GM18498 (cell line): ENCODE results near the gene GLI1.
"Not testable (repeated sequence)": the region's sequence is repeated elsewhere in the genome, so short reads cannot be mapped to it uniquely, and the experiment has no call there.

ENCODE experiments used
- ATAC-seq: cut with Tn5 transposase; IDR thresholded peaks from one replicate; pipeline ENCODE4 v1.9.1; 2021; ENCODE audit warnings: mild to moderate bottlenecking, moderate library complexity; ENCODE audit not compliant: unreplicated experiment

Gene GLI1

GRCh38 chr12:57441393-57441792 lies 18.2 kb upstream of the GLI1 start:
- not testable (repeated sequence) for ATAC-seq

DNA sequence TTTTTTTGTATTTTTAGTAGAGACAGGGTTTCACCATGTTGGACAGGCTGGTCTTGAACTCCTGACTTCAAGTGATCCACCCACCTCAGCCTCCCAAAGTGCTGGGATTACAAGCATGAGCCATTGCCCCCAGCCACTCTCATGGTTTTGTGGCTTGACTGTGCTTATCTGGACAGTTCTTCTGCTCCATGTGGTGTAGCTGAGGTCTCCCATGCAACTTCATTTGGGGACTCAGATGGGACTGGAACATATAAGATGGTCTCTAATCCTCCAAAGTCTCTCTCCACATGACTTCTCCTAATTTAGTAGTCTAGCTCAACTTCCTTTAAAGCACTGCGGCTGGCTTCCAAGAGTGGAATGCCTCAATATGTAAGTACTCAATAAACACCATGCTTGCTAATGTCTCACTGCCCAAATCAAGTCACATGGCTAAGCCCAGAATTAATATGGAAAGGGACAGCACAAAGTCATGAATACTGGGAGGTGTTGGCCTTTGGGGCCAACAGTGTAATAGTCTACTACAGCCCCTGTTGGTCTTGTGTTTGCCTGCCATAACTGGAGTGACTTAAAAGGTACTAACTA lies 17.6 kb upstream of the GLI1 start:
- ATAC-seq = no peak

- ATAC-seq = not testable (repeated sequence)
Observed at GRCh38 chr12:57444337-57444736, 15.2 kb upstream of the GLI1 start.

DNA sequence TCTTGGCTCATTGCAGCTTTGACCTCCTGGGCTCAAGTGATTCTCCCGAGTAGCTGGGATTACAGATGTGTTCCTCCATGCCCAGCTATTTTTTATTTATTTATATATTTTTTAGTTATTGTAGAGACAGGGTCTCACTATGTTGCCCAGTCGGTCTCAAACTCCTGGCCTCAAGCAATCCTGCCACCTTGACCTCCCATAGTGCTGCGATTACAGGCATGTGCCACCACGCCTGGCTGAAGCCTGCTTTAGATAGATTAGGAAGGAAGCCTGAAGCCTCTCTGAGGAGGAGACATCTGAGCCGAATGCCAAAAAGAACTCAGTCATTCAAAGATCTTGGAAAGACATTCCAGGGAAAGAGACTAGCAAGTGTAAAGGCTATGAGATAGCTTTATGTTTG lies 14.8 kb upstream of the GLI1 start:
- no peak for ATAC-seq

- ATAC-seq = no peak
Observed at GRCh38 chr12:57446292-57446960, 13.2 kb upstream of the GLI1 start.

DNA sequence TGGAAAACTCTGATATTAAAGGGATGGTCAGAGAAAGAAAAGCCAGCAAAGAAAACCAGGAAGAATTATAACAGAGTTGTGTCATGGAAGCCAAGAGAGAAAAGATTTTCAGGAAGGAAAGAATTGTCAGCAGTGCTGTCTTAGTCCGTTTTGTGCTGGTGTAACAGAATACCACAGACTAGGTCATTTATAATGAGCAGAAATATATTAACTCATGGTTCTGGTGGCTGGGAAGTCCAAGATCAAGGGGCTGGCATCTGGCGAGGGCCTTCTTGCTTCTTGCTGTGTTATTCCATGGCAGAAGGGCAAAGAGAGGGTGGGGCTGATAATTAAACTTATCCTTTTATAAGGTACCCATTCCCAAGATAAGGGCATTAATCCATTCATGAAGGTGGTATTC lies 10.9 kb upstream of the GLI1 start:
- no peak for ATAC-seq

GRCh38 chr12:57449375-57449774 lies 10.2 kb upstream of the GLI1 start:
- ATAC-seq = no peak

GRCh38 chr12:57450057-57450456 lies 9.5 kb upstream of the GLI1 start:
- no peak for ATAC-seq

DNA sequence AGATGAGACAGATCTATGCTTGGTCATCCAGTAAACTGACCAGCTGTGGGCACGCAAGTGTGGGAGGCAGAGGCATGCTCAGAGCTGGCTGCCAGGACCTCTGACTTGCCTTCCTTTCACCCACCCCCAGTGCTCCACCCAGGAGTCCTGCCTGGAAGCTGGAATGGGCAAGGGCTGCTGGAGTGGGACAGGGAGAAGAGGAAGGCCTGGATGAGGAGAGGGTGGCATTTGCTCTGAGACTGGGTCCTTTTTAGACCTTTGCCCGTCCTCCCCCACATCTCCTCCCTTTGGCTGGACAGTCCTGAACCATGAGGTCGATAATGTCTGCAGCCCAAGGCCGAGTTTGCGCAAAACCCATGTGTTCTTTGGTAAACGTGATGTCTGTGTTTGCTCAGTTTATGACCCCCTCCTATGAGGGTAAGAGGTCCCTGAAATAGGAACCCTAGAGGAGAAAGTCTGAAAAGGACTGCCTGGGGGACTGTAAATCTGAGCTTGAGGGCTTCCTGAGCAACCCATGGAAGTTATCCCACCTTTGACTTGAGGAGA lies 8.3 kb upstream of the GLI1 start:
- no peak for ATAC-seq

GRCh38 chr12:57452181-57452936 lies 7.2 kb upstream of the GLI1 start:
- peak; percentile 8 for ATAC-seq

- peak; percentile 70 for ATAC-seq
Observed at GRCh38 chr12:57452937-57453509, 6.6 kb upstream of the GLI1 start.

DNA sequence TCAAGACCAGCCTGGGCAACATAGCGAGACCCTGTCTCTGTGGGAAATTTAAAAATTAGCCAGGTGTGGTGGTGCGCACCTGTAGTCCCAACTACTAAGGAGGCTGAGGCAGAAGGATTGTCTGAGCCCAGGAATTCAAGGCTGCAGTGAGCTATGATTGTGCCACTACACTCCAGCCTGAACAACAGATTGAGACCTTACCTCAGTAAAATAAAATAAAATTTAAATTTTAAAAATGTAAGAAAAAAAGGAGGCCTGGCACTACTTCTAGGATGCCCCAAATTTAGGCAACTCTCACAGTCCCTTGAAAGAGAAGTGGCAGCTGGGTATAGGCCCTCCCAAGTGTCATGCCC lies 5.4 kb upstream of the GLI1 start:
- no peak for ATAC-seq

- ATAC-seq = no peak
Observed at GRCh38 chr12:57454566-57455373, 4.8 kb upstream of the GLI1 start, which contains the start of gene INHBE. Gene INHBE, plus strand, starts transcription at chr12:57455307. Its CDS starts 230 bp downstream, at chr12:57455537.

DNA sequence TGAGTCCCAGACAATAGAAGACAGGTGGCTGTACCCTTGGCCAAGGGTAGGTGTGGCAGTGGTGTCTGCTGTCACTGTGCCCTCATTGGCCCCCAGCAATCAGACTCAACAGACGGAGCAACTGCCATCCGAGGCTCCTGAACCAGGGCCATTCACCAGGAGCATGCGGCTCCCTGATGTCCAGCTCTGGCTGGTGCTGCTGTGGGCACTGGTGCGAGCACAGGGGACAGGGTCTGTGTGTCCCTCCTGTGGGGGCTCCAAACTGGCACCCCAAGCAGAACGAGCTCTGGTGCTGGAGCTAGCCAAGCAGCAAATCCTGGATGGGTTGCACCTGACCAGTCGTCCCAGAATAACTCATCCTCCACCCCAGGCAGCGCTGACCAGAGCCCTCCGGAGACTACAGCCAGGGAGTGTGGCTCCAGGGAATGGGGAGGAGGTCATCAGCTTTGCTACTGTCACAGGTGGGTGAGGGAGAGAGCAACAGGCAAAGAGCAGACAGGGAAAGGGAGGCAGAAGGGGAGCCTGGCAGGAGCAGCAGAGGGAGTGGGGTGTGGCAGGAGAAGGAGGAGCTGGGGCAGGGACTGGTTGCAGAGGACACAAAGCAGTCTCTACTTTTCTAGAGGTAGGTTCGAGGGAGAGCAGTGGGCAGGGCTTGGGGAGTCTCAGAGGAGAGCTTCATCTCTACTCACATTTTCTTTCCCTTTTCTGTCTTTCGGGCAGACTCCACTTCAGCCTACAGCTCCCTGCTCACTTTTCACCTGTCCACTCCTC lies 4.0 kb upstream of the GLI1 start:
- ATAC-seq = no peak

DNA sequence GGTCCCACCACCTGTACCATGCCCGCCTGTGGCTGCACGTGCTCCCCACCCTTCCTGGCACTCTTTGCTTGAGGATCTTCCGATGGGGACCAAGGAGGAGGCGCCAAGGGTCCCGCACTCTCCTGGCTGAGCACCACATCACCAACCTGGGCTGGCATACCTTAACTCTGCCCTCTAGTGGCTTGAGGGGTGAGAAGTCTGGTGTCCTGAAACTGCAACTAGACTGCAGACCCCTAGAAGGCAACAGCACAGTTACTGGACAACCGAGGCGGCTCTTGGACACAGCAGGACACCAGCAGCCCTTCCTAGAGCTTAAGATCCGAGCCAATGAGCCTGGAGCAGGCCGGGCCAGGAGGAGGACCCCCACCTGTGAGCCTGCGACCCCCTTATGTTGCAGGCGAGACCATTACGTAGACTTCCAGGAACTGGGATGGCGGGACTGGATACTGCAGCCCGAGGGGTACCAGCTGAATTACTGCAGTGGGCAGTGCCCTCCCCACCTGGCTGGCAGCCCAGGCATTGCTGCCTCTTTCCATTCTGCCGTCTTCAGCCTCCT lies 3.4 kb upstream of the GLI1 start:
- ATAC-seq = peak; percentile 34

DNA sequence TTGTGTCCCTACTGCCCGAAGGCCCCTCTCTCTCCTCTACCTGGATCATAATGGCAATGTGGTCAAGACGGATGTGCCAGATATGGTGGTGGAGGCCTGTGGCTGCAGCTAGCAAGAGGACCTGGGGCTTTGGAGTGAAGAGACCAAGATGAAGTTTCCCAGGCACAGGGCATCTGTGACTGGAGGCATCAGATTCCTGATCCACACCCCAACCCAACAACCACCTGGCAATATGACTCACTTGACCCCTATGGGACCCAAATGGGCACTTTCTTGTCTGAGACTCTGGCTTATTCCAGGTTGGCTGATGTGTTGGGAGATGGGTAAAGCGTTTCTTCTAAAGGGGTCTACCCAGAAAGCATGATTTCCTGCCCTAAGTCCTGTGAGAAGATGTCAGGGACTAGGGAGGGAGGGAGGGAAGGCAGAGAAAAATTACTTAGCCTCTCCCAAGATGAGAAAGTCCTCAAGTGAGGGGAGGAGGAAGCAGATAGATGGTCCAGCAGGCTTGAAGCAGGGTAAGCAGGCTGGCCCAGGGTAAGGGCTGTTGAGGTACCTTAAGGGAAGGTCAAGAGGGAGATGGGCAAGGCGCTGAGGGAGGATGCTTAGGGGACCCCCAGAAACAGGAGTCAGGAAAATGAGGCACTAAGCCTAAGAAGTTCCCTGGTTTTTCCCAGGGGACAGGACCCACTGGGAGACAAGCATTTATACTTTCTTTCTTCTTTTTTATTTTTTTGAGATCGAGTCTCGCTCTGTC lies 2.7 kb upstream of the GLI1 start:
- ATAC-seq = no peak

GRCh38 chr12:57458665-57459054 lies 925 bp upstream of the GLI1 start:
- ATAC-seq = no peak

DNA sequence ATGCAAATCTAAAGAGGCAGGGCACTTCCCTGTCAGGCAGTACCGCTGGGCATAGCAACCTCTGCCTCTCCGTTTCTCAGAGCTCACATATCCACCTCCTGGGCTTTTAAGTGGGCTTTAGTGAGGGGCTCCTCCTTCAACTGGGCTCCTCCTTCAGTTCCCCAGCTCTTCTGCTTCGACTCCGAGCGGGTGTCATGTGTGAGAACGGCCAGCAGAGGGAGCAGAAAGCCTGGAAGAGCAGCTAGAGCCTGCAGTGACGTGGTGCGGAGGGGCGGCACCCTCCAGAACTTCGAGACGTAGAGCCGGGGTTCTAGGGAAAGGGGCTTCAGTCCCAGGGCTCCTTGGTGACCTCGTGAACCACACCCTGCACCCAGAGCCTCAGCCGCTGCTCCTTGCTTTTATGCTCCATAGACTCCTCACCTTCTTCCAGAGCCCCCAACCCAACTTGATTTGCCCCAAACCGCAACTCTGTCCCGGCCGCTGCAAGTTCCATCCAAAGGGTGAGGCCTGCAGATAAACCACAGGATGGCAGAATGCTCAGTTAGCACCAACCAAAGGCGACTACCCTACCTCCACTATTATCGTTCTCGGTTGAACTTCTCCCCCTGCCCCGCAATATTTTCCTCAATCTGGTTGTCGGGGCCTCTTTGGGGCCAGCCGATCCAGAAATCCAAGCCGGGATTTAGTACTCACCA lies 383 bp upstream of the GLI1 start:
- peak; percentile 63 for ATAC-seq

DNA sequence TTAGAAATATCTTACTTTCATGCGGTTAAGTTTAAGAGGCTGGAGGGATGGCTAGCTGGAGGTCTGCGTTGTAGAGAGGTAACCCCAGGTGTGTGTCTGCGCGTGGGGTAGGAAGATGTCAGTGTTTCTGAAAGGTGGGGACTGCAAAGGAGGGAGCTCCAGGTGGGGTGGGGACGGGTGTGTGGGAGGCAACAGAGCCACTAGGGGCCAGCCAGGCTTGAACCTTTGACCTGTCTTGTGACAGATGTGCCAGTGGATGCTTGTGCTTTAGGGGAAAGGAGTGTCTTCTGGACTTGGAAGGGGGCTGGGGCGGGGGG lies 841 bp downstream of the GLI1 start:
- no peak for ATAC-seq
